OCI-LY1 (cell line): ENCODE data around the gene XPO6.

Experiments used
- H2AFZ ChIP-seq: fragments of 200-600 bp; sonication (generic), shearing (Covaris generic); 2 replicates; pipeline ENCODE4 v1.6.0; 2014; ENCODE audit warnings: antibody characterized with exemption, mild to moderate bottlenecking, low read length
- H3F3A ChIP-seq: fragments of 200-600 bp; sonication (generic), shearing (Covaris generic); 2 replicates; pipeline ENCODE4 v1.6.0; 2014; ENCODE audit warnings: mild to moderate bottlenecking, antibody characterized with exemption, low read length, moderate library complexity; ENCODE audit not compliant: insufficient read depth
- H3K27ac ChIP-seq: fragments of 200-600 bp; sonication (generic); 2 replicates; pipeline ENCODE4 v1.5.1; 2014; ENCODE audit warnings: low read length, mixed run types, mild to moderate bottlenecking, low read depth; ENCODE audit not compliant: poor library complexity, severe bottlenecking
- H3K27me3 ChIP-seq: fragments of 200-600 bp; sonication (generic); 2 replicates; pipeline ENCODE4 v1.6.0; 2014; ENCODE audit warnings: antibody characterized with exemption, mild to moderate bottlenecking, low read length, moderate library complexity; ENCODE audit not compliant: insufficient read depth
- H3K36me3 ChIP-seq: fragments of 200-600 bp; sonication (generic); 2 replicates; pipeline ENCODE4 v1.6.1; 2014; ENCODE audit warnings: mild to moderate bottlenecking, antibody characterized with exemption, low read length, moderate library complexity, mixed read lengths; ENCODE audit not compliant: insufficient read depth
- H3K4me1 ChIP-seq: fragments of 200-600 bp; sonication (generic); 2 replicates; pipeline ENCODE4 v1.5.1; 2014; ENCODE audit warnings: mild to moderate bottlenecking, low read length, moderate library complexity; ENCODE audit not compliant: insufficient read depth, severe bottlenecking
- H3K4me2 ChIP-seq: fragments of 200-600 bp; sonication (generic), shearing (Covaris generic); 2 replicates; pipeline ENCODE4 v1.6.1; 2014; ENCODE audit warnings: low read length
- H3K4me3 ChIP-seq: fragments of 200-600 bp; sonication (generic); 2 replicates; pipeline ENCODE4 v1.5.1; 2014; ENCODE audit warnings: low read length, low read depth, mild to moderate bottlenecking, mixed read lengths; ENCODE audit not compliant: poor library complexity, severe bottlenecking
- H3K79me2 ChIP-seq: fragments of 200-600 bp; shearing (Covaris generic); 2 replicates; pipeline ENCODE4 v1.6.1; 2016; ENCODE audit warnings: mixed run types, low read length, mixed read lengths; ENCODE audit not compliant: insufficient read depth
- H3K9ac ChIP-seq: fragments of 200-600 bp; sonication (generic), shearing (Covaris generic); 2 replicates; pipeline ENCODE4 v1.6.1; 2014; ENCODE audit warnings: mild to moderate bottlenecking, low read length, mixed read lengths
- H3K9me2 ChIP-seq: fragments of 200-600 bp; sonication (generic), shearing (Covaris generic); 2 replicates; pipeline ENCODE4 v1.6.1; 2014; ENCODE audit warnings: low read depth, mild to moderate bottlenecking, low read length, mixed read lengths
- H3K9me3 ChIP-seq: fragments of 200-600 bp; shearing (Covaris generic); 2 replicates; pipeline ENCODE4 v1.6.1; 2014; ENCODE audit warnings: low read length, mixed read lengths
- H4K20me1 ChIP-seq: fragments of 200-600 bp; sonication (generic), shearing (Covaris generic); 2 replicates; pipeline ENCODE4 v1.6.0; 2016; ENCODE audit warnings: mild to moderate bottlenecking, low read length; ENCODE audit not compliant: insufficient read depth
- CTCF ChIP-seq: fragments of 200-600 bp; sonication (generic), shearing (Covaris generic); IDR thresholded peaks from 2 replicates; pipeline ENCODE4 v1.5.1; 2017; ENCODE audit warnings: mild to moderate bottlenecking, antibody characterized with exemption, low read length, moderate library complexity, mixed read lengths
- EZH2 ChIP-seq: fragments of 200-600 bp; sonication (generic), shearing (Covaris generic); IDR thresholded peaks from 2 replicates; pipeline ENCODE4 v1.8.0; 2017; ENCODE audit warnings: borderline replicate concordance, mixed run types, mild to moderate bottlenecking, antibody characterized with exemption, low read length, moderate library complexity, mixed read lengths

The XPO6 gene

GRCh38 chr16:28093385-28093725 is 118.4 kb downstream of the XPO6 start:
- Histone ChIP-seq H3F3A (no peaks in the 10 kb centered on the region), H3K9me2 (no peaks in the 10 kb centered on the region), H2AFZ (no peak overlapping the region), H3K4me3 (no peak overlapping the region), H3K27me3 (no peaks in the 10 kb centered on the region), H3K27ac (no peak overlapping the region), H3K4me1 (no peaks in the 10 kb centered on the region), H3K9ac (no peak overlapping the region), H4K20me1 (no peaks in the 10 kb centered on the region), H3K79me2 (no peaks in the 10 kb centered on the region), H3K4me2 (no peak overlapping the region), H3K9me3 (no peaks in the 10 kb centered on the region), H3K36me3 (peaks cover 19% of the 10 kb centered on the region; the same call in 1 of the 2 replicates)
- TF ChIP-seq CTCF (no peak), EZH2 (no peak)

- no peaks in the 10 kb centered on the region for H3K27me3 ChIP-seq
- H3K9me3 ChIP-seq: no peaks in the 10 kb centered on the region
- H3K27ac ChIP-seq: no peak overlapping the region
- no peak overlapping the region for H3K4me3 ChIP-seq
- no peaks in the 10 kb centered on the region for H3K4me1 ChIP-seq
- no peaks in the 10 kb centered on the region for H3K9me2 ChIP-seq
- no peaks in the 10 kb centered on the region for H3K79me2 ChIP-seq
- no peaks in the 10 kb centered on the region for H3F3A ChIP-seq
- H3K36me3 ChIP-seq: peaks cover 14% of the 10 kb centered on the region; the same call in 1 of the 2 replicates
- no peak overlapping the region for H2AFZ ChIP-seq
- H4K20me1 ChIP-seq: no peaks in the 10 kb centered on the region
- no peak for TF ChIP-seq EZH2
- no peak for TF ChIP-seq CTCF
- H3K9ac ChIP-seq: no peak overlapping the region
- H3K4me2 ChIP-seq: no peak overlapping the region
Observed at GRCh38 chr16:28092721-28093384, 118.9 kb downstream of the XPO6 start.

GRCh38 chr16:28091656-28092055 is 120.1 kb downstream of the XPO6 start:
- Histone ChIP-seq H3K9me3 (no peaks in the 10 kb centered on the region), H3K36me3 (peaks cover 2% of the 10 kb centered on the region; the same call in 1 of the 2 replicates), H3F3A (no peaks in the 10 kb centered on the region), H3K4me2 (no peak overlapping the region), H2AFZ (no peak overlapping the region), H3K4me3 (no peak overlapping the region), H3K79me2 (no peaks in the 10 kb centered on the region), H3K9me2 (no peaks in the 10 kb centered on the region), H3K27me3 (no peaks in the 10 kb centered on the region), H3K27ac (no peak overlapping the region), H4K20me1 (no peaks in the 10 kb centered on the region), H3K4me1 (no peaks in the 10 kb centered on the region), H3K9ac (no peak overlapping the region)
- TF ChIP-seq EZH2: no peak

- peak; percentile 34; the same call in 1 of the 2 replicates for TF ChIP-seq CTCF
- no peak for TF ChIP-seq EZH2
- Histone ChIP-seq H4K20me1 (no peaks in the 10 kb centered on the region), H3K4me1 (no peaks in the 10 kb centered on the region), H3K9ac (no peak overlapping the region), H3K27me3 (no peaks in the 10 kb centered on the region), H2AFZ (no peak overlapping the region), H3K4me2 (no peak overlapping the region), H3K9me2 (no peaks in the 10 kb centered on the region), H3K27ac (no peak overlapping the region), H3K4me3 (no peak overlapping the region), H3F3A (no peaks in the 10 kb centered on the region), H3K36me3 (no peaks in the 10 kb centered on the region), H3K79me2 (no peaks in the 10 kb centered on the region), H3K9me3 (no peaks in the 10 kb centered on the region)
Observed at GRCh38 chr16:28090646-28091377, 121.0 kb downstream of the XPO6 start.
